ENCODE data around the gene ERC2. TPM values are rescaled to one million over a fixed set of nuclear protein-coding genes. Genes with fewer than 3 reads are reported as not detected.

ERC2 gene
- total and polyA plus RNA-seq, 8 donors, result 1.2 to 4.8 (median 2.3) TPM

- DNase-seq, result no peak
- H3K4me1 ChIP-seq, result no peaks in the 10 kb centered on the region
- no peaks in the 10 kb centered on the region for H3K9me3 ChIP-seq
- no peaks in the 10 kb centered on the region for H3K27me3 ChIP-seq
- WGBS, 2 donors, result 79 to 84% methylated on average over 2 of the region's 2 CpGs
- intact Hi-C loops (cut with DNase I), result no loop called here
- no peak for TF ChIP-seq CTCF (IDR thresholded peaks at IDR 0.05)
- H3K36me3 ChIP-seq, result no peaks in the 10 kb centered on the region
- ATAC-seq, result no peak
- FAIRE-seq, result no peak
- no peak overlapping the region for H3K27ac ChIP-seq
- H3K4me3 ChIP-seq, result no peak overlapping the region
These were observed 371.3 kb downstream of the ERC2 start for GRCh38 chr3:56096999-56097398.

- FAIRE-seq (no peak), ATAC-seq (no peak), DNase-seq (no peak)
- no peaks in the 10 kb centered on the region for H3K27me3 ChIP-seq
- no peak overlapping the region for H3K27ac ChIP-seq
- intact Hi-C loops (cut with DNase I), result no loop called here
- no peaks in the 10 kb centered on the region for H3K36me3 ChIP-seq
- no peak for TF ChIP-seq CTCF (IDR thresholded peaks at IDR 0.05)
- H3K4me3 ChIP-seq, result no peak overlapping the region
- no peaks in the 10 kb centered on the region for H3K9me3 ChIP-seq
- no peaks in the 10 kb centered on the region for H3K4me1 ChIP-seq
These were observed 374.1 kb downstream of the ERC2 start for GRCh38 chr3:56094170-56094569.

- no peaks in the 10 kb centered on the region for H3K4me1 ChIP-seq
- H3K27me3 ChIP-seq, result no peaks in the 10 kb centered on the region
- WGBS, 2 donors, result 86 to 100% methylated on average over 2 of the region's 2 CpGs
- intact Hi-C loops (cut with DNase I), result no loop called here
- no peak for FAIRE-seq
- ATAC-seq, result no peak
- no peak for DNase-seq
- H3K27ac ChIP-seq, result no peak overlapping the region
- H3K36me3 ChIP-seq, result no peaks in the 10 kb centered on the region
- H3K4me3 ChIP-seq, result no peak overlapping the region
- H3K9me3 ChIP-seq, result no peaks in the 10 kb centered on the region
- TF ChIP-seq CTCF (IDR thresholded peaks at IDR 0.05), result no peak
These were observed 378.5 kb downstream of the ERC2 start for GRCh38 chr3:56089739-56090138.

- intact Hi-C loops (cut with DNase I), result no loop called here
- FAIRE-seq (no peak), DNase-seq (no peak), ATAC-seq (no peak)
- Histone ChIP-seq H3K27me3 (peaks cover 0 to 2% (median 0%) of the 10 kb centered on the region in 4 donors), H3K4me3 (no peak overlapping the region), H3K9me3 (no peaks in the 10 kb centered on the region), H3K4me1 (no peaks in the 10 kb centered on the region), H3K27ac (no peak overlapping the region), H3K36me3 (no peaks in the 10 kb centered on the region)
- no peak for TF ChIP-seq CTCF (IDR thresholded peaks at IDR 0.05)
- WGBS, 2 donors, result 67 to 69% methylated on average over 10 of the region's 10 CpGs
These were observed 380.7 kb downstream of the ERC2 start for GRCh38 chr3:56087451-56088053.

- FAIRE-seq (no peak), DNase-seq (no peak), ATAC-seq (no peak)
- H3K27me3 ChIP-seq, result peaks cover 0 to 2% (median 0%) of the 10 kb centered on the region in 4 donors
- H3K9me3 ChIP-seq, result no peaks in the 10 kb centered on the region
- no peak overlapping the region for H3K4me3 ChIP-seq
- no peaks in the 10 kb centered on the region for H3K36me3 ChIP-seq
- no peaks in the 10 kb centered on the region for H3K4me1 ChIP-seq
- H3K27ac ChIP-seq, result no peak overlapping the region
- intact Hi-C loops (cut with DNase I), result no loop called here
- no peak for TF ChIP-seq CTCF (IDR thresholded peaks at IDR 0.05)
- 31 to 62% methylated on average over 1 of the region's 1 CpG for WGBS, 2 donors
These were observed 381.9 kb downstream of the ERC2 start for GRCh38 chr3:56086355-56086754.
